Vagina (tissue), 2 donors: ENCODE data around the gene ABCA5.

Source experiments
- CTCF ChIP-seq, 3 experiments: fragments of 450-650 bp in 2 of 3; fragments of 200-600 bp in 1 of 3; sonication (generic) in 1 of 3; IDR thresholded peaks; one replicate each; pipeline ENCODE4 v1.5.1; 2017 to 2019; ENCODE audit warnings: antibody characterized with exemption in 3 of 3, mild to moderate bottlenecking in 2 of 3, moderate library complexity in 2 of 3
- POLR2A ChIP-seq, 2 donors: fragments of 450-650 bp; IDR thresholded peaks; one replicate each; pipeline ENCODE4 v1.6.1; 2017; ENCODE audit warnings: antibody characterized with exemption in 2 of 2, mild to moderate bottlenecking in 2 of 2, moderate library complexity in 2 of 2
- POLR2AphosphoS5 ChIP-seq, 2 donors: sonication (generic); formaldehyde crosslinking; IDR thresholded peaks; one replicate each; pipeline ENCODE4 v1.9.0; 2017; ENCODE audit warnings: antibody characterized with exemption in 2 of 2, mild to moderate bottlenecking in 2 of 2, low read depth in 1 of 2; ENCODE audit not compliant: insufficient read depth in 1 of 2

GRCh38 chr17:69287168-69287567, 39.8 kb downstream of the ABCA5 start:
- TF ChIP-seq POLR2AphosphoS5 (IDR thresholded peaks at IDR 0.05; ENCODE audit: insufficient read depth in 1 of 2, low read depth in 1 of 2) (no peak), CTCF (IDR thresholded peaks at IDR 0.05) (no peak), POLR2A (IDR thresholded peaks at IDR 0.05) (no peak)
